GM23338 (cell line): ENCODE results near the gene EMC9. TPM values are rescaled to one million over a fixed set of nuclear protein-coding genes. Genes with fewer than 3 reads are reported as not detected.

Source experiments
- ATAC-seq: fragments of 200-7000 bp; cut with Tn5 transposase; 3 replicates; pipeline ENCODE4 v1.9.1; 2020
- DNase-seq: peaks from one replicate; pipeline ENCODE4 v3.0.0-alpha.2; 2015; ENCODE audit warnings: low spot score
- H2AFZ ChIP-seq: fragments of 200-600 bp; sonication (generic); 2 replicates; pipeline ENCODE4 v1.8.0; 2016; ENCODE audit warnings: antibody characterized with exemption, mild to moderate bottlenecking, moderate library complexity
- H3F3A ChIP-seq: fragments of 200-600 bp; sonication (generic); replicated peaks from 2 replicates; pipeline ENCODE4 v1.8.0; 2017; ENCODE audit warnings: antibody characterized with exemption, mixed run types, low read depth
- H3K27ac ChIP-seq: fragments of 200-600 bp; sonication (generic); 2 replicates; pipeline ENCODE4 v1.6.1; 2016; ENCODE audit warnings: low read depth
- H3K27me3 ChIP-seq: fragments of 200-600 bp; sonication (generic); 2 replicates; pipeline ENCODE4 v1.8.0; 2016; ENCODE audit warnings: mild to moderate bottlenecking, mixed run types, moderate library complexity; ENCODE audit not compliant: insufficient read depth
- H3K36me3 ChIP-seq: fragments of 200-600 bp; sonication (generic); 2 replicates; pipeline ENCODE4 v1.8.0; 2016; ENCODE audit warnings: mild to moderate bottlenecking; ENCODE audit not compliant: insufficient read depth
- H3K4me1 ChIP-seq: fragments of 200-600 bp; sonication (generic); 2 replicates; pipeline ENCODE4 v1.8.0; 2016; ENCODE audit warnings: mild to moderate bottlenecking, moderate library complexity; ENCODE audit not compliant: insufficient read depth
- H3K4me2 ChIP-seq: fragments of 200-600 bp; sonication (generic); 2 replicates; pipeline ENCODE4 v1.7.1; 2017; ENCODE audit warnings: mixed run types
- H3K4me3 ChIP-seq: fragments of 200-600 bp; sonication (generic); 2 replicates; pipeline ENCODE4 v1.6.1; 2016; ENCODE audit warnings: mixed run types
- H3K79me2 ChIP-seq: fragments of 200-600 bp; sonication (generic); replicated peaks from 2 replicates; pipeline ENCODE4 v1.8.0; 2017; ENCODE audit warnings: mild to moderate bottlenecking; ENCODE audit not compliant: insufficient read depth
- H3K9me2 ChIP-seq: fragments of 200-600 bp; sonication (generic); 2 replicates; pipeline ENCODE4 v1.8.0; 2017; ENCODE audit not compliant: insufficient read depth
- H4K20me1 ChIP-seq: fragments of 200-600 bp; sonication (generic); replicated peaks from 2 replicates; pipeline ENCODE4 v1.8.0; 2017; ENCODE audit warnings: mild to moderate bottlenecking; ENCODE audit not compliant: insufficient read depth
- H3K27ac Mint-ChIP-seq: 2 replicates; pipeline ENCODE4 v1.8.0; 2020; ENCODE audit warnings: inconsistent platforms, mild to moderate bottlenecking, moderate library complexity, mixed read lengths
- H3K27me3 Mint-ChIP-seq: 3 replicates; pipeline ENCODE4 v1.8.0; 2022; ENCODE audit warnings: low read depth, mild to moderate bottlenecking, moderate library complexity, mixed read lengths, inconsistent platforms; ENCODE audit not compliant: insufficient read depth, poor library complexity
- H3K36me3 Mint-ChIP-seq: 3 replicates; pipeline ENCODE4 v1.8.0; 2021; ENCODE audit warnings: low read depth, mild to moderate bottlenecking, inconsistent platforms, moderate library complexity, mixed read lengths
- H3K4me1 Mint-ChIP-seq: 3 replicates; pipeline ENCODE4 v1.8.0; 2020; ENCODE audit warnings: mild to moderate bottlenecking, inconsistent platforms, mixed read lengths
- H3K4me3 Mint-ChIP-seq: 3 replicates; pipeline ENCODE4 v1.8.0; 2021; ENCODE audit warnings: moderate library complexity, mild to moderate bottlenecking, inconsistent platforms, mixed read lengths
- H3K9me3 Mint-ChIP-seq: 3 replicates; pipeline ENCODE4 v1.8.0; 2020; ENCODE audit warnings: moderate library complexity, mild to moderate bottlenecking, inconsistent platforms, mixed read lengths
- CREB1 ChIP-seq: fragments of 250-450 bp; sonication (Bioruptor Pico); IDR thresholded peaks from 2 replicates; pipeline ENCODE4 v1.5.0; 2020; ENCODE audit warnings: low read depth, mild to moderate bottlenecking, moderate library complexity
- CTCF ChIP-seq, 2 experiments: fragments of 200-600 bp in 1 of 2; sonication (generic) in 1 of 2; conservative IDR thresholded peaks; 2 replicates each; pipeline versions ENCODE4 v1.5.1 to v1.6.1; 2016 to 2017; ENCODE audit warnings: antibody characterized with exemption in 2 of 2, low read depth in 2 of 2, mild to moderate bottlenecking in 2 of 2, moderate library complexity in 1 of 2
- ETS1 ChIP-seq: IDR thresholded peaks from 2 replicates; pipeline ENCODE4 v1.6.1; 2016; ENCODE audit warnings: antibody characterized with exemption
- JUNB ChIP-seq: IDR thresholded peaks from one replicate; pipeline ENCODE4 v1.6.1; 2016; ENCODE audit warnings: antibody characterized with exemption; ENCODE audit not compliant: unreplicated experiment
- REST ChIP-seq: IDR thresholded peaks from one replicate; pipeline ENCODE4 v1.6.1; 2018; ENCODE audit warnings: antibody characterized with exemption; ENCODE audit not compliant: unreplicated experiment
- ZNF114 ChIP-seq: fragments of 250-450 bp; sonication (Bioruptor Pico); IDR thresholded peaks from 2 replicates; pipeline ENCODE4 v1.5.0; 2020; ENCODE audit warnings: mild to moderate bottlenecking, moderate library complexity
- ZNF331 ChIP-seq: fragments of 250-450 bp; sonication (Bioruptor Pico); IDR thresholded peaks from 2 replicates; pipeline ENCODE4 v1.5.0; 2020; ENCODE audit warnings: low read depth, mild to moderate bottlenecking, moderate library complexity
- ZNF462 ChIP-seq: fragments of 250-450 bp; sonication (Bioruptor Pico); IDR thresholded peaks from 2 replicates; pipeline ENCODE4 v1.5.0; 2020; ENCODE audit warnings: mild to moderate bottlenecking, moderate library complexity
- polyA plus RNA-seq: library from polyadenylated mRNA; unstranded; fragments of >200 nt; fragmentation: Nextera tagmentation; extraction: Ambion mirVana; gene quantifications from 2 replicates; pipeline ENCODE4 v1.2.1, GENCODE V29; 2016
- total RNA-seq: library from RNA; depleted of rRNA; stranded (reverse); fragments of >200 nt; shearing (Covaris generic); gene quantifications from 2 replicates; pipeline ENCODE4 v1.2.3, GENCODE V29; 2014

Gene EMC9
- total and polyA plus RNA-seq, 2 experiments from 2014 or later: 30.0 to 64.2 TPM

- H3K36me3 ChIP-seq: peaks cover 16% of the 10 kb centered on the region; the same call in 1 of the 2 replicates
- Mint-ChIP-seq H3K27ac (no peak overlapping the region), H3K9me3 (peaks cover 3% of the 10 kb centered on the region; the same call in 1 of the 3 replicates), H3K27me3 (peaks cover 21% of the 10 kb centered on the region), H3K4me3 (no peak overlapping the region), H3K36me3 (peaks cover 42% of the 10 kb centered on the region), H3K4me1 (peaks cover 16% of the 10 kb centered on the region)
- peaks cover 6% of the 10 kb centered on the region; the same call in 1 of the 2 replicates for H3F3A ChIP-seq
- H3K27ac ChIP-seq: no peak overlapping the region
- ATAC-seq: no peak
- TF ChIP-seq CREB1 (CRISPR knock-in tag): no peak
- no peak for TF ChIP-seq ZNF331 (CRISPR knock-in tag)
- TF ChIP-seq ZNF462: no peak
- no peak for TF ChIP-seq ZNF114 (CRISPR knock-in tag)
- no peak for TF ChIP-seq JUNB
- H3K4me2 ChIP-seq: no peak overlapping the region
- no peak overlapping the region for H3K4me3 ChIP-seq
- DNase-seq: no peak
- H2AFZ ChIP-seq: no peak overlapping the region
- peaks cover 11% of the 10 kb centered on the region for H3K79me2 ChIP-seq
- H3K9me2 ChIP-seq: no peaks in the 10 kb centered on the region
- H3K4me1 ChIP-seq: peaks cover 6% of the 10 kb centered on the region
- no peaks in the 10 kb centered on the region for H3K27me3 ChIP-seq
- H4K20me1 ChIP-seq: no peaks in the 10 kb centered on the region; the same call in none of the 2 replicates
These were observed 24.2 kb downstream of the EMC9 start for GRCh38 chr14:24117179-24117578.

GRCh38 chr14:24116128-24116814 lies 25.1 kb downstream of the EMC9 start:
- Histone ChIP-seq H3K36me3 (peaks cover 16% of the 10 kb centered on the region; the same call in 1 of the 2 replicates), H3K4me2 (peak overlapping the region; percentile 78), H4K20me1 (no peaks in the 10 kb centered on the region; the same call in none of the 2 replicates), H3K27me3 (no peaks in the 10 kb centered on the region), H3K9me2 (no peaks in the 10 kb centered on the region), H2AFZ (no peak overlapping the region), H3K79me2 (peaks cover 11% of the 10 kb centered on the region), H3F3A (peaks cover 6% of the 10 kb centered on the region; the same call in 1 of the 2 replicates), H3K27ac (no peak overlapping the region), H3K4me1 (peaks cover 6% of the 10 kb centered on the region), H3K4me3 (peak overlapping the region; percentile 77)
- ATAC-seq: no peak
- H3K4me3 Mint-ChIP-seq: peak overlapping the region; percentile 93
- H3K36me3 Mint-ChIP-seq: peaks cover 37% of the 10 kb centered on the region
- no peak overlapping the region for H3K27ac Mint-ChIP-seq
- H3K9me3 Mint-ChIP-seq: peaks cover 3% of the 10 kb centered on the region; the same call in 1 of the 3 replicates
- DNase-seq: no peak
- H3K27me3 Mint-ChIP-seq: peaks cover 21% of the 10 kb centered on the region
- H3K4me1 Mint-ChIP-seq: peaks cover 16% of the 10 kb centered on the region
- TF ChIP-seq ZNF114 (CRISPR knock-in tag) (no peak), REST (no peak), ETS1 (no peak), CTCF (conservative IDR thresholded peaks at IDR 0.05; ENCODE audit: low read depth in 2 of 2) (no peak)
